GM21825 (cell line): Measurements from ENCODE around the gene MCFD2.
"Not testable (repeated sequence)": the region's sequence is repeated elsewhere in the genome, so short reads cannot be mapped to it uniquely, and the experiment has no call there.

ENCODE experiments used
- ATAC-seq: cut with Tn5 transposase; IDR thresholded peaks from one replicate; pipeline ENCODE4 v1.9.1; 2021; ENCODE audit warnings: mild to moderate bottlenecking, moderate library complexity; ENCODE audit not compliant: unreplicated experiment

The MCFD2 gene

DNA sequence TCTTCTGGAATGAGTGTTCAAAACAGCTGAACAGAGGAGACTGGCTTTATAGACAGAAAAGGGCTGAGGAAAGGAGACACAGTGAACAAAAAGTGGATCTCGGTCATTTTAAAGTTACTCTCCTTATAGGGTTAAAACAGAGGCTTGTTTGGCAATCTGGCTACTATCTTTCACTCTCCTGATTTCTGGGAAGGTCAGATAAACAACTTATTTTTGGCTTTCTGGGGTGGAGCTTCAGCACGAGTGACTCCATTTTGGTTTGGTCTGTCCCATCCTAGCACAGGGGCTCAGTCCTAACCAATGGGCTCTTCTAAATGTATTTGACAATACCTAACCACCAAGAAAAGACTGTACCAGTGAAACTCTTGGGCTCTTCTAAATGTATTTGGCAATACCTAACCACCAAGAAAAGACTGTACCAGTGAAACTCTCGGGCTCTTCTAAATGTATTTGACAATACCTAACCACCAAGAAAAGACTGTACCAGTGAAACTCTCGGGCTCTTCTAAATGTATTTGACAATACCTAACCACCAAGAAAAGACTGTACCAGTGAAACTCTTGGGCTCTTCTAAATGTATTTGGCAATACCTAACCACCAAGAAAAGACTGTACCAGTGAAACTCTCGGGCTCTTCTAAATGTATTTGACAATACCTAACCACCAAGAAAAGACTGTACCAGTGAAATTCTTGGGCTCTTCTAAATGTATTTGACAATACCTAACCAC is 39.5 kb downstream of the MCFD2 start:
- not testable (repeated sequence) for ATAC-seq

DNA sequence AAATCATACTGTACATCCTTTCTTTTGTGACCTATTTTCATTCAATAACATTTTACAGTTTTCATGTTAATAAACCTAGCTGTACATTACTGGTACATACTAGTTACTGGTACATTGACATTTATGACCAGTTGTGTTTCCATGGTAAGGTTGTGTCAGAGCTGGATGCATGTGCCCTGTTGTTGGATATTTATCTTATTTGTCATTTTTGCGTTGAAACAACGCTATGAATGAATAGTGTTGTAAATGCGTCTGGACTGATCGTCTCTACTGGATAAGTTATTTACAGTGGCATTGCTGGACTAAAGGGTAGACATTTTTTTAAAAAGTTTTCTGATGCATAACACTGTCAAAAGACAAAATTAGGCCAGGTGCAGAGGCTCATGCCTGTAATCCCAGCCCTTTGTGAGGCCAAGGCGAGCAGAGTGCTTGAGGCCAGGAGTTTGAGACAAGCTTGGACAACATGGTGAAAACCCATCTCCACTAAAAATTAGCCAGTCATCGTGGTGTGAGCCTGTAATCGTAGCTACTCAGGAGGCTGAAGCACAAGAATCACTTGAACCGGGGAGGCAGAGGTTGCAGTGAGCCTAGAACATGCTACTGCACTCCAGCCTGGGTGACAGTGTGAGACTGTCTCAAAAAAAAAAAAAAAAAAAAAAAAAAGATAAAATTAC is 40.2 kb downstream of the MCFD2 start:
- no peak for ATAC-seq

DNA sequence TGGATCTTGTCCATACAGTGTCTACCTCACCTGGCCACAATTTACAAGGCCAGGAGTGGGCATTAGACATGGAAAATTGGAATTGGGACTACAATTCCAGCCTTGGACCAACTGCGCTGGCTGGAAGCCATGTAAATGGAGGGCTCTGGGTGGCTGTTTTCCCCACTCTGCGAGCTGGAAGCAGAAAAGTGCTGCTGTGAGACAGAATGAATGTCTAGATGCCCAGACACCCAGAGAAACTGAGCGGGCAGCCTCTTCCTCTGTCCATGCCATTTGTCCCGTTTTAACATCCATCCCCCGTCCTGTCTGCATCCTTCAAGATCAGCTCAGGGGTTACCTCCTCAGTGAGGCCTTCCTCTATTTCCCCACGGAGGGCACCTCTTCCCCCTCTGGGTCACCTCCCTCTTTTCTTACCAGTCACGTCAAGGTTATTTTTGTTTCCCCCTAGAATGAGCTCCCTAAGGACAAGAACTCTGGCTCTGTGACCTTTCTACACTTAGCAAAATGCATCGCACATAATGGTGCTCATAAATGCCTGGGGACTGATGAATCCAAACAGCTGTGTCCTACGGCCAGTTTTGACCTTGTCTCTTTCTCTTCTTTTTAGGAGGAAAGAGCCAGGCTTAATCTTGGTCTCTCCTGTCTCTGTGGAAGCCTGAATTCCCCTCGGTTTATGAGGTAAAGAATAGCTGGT is 41.2 kb downstream of the MCFD2 start:
- ATAC-seq = no peak

DNA sequence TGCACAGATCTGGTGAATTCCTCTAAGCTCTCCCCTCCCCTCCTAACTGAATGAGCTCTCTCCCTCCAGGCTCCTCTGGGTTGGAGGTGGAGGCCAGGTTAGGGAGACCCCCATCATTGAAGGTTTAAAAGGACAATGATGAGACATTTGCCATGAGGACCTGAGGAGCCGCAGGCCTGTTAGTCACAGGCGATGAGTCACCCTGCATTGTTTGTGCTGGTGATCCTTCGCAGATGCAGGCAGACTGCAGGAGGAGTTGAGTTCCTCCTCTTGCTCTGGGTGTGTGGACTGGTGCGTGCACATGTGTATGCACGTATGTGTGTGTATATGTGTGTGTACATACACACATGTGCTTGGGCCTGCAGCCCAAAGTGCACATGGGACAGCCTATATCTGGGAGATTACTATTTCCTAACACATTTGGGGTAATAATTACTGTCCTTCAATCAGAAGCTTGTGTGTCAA is 42.0 kb downstream of the MCFD2 start:
- ATAC-seq = no peak

DNA sequence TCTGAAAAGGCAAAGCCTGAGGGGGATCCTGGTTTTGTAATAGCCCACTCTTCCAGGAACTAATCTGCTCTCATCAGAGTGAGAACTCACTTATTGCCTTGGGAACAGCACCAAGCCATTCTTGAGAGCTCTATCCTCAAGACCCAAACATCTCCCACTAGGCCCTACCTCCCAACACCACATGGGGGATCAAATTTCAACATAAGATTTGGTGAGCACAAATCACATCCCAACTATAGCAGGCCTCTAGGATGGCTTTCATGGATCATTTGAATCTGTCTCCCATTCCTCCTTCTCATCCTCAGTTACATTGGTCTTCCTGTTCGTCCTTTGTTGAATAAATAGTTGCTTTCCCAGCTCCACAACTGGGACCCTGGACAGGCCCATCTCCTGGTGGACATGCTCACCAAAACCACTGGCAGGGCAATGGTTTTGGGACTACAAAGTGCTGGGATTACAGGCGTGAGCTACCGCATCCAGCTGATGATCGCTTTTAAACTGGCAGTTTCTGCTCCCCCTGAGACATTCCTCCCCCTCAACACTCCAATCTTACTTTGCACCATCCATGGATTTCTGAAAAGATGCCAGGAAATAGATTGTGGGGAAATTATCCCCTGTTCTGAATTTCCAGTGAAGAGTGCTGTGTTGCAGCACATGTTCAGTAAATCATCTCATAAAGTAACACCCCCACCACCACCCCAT is 42.6 kb downstream of the MCFD2 start:
- ATAC-seq = no peak

DNA sequence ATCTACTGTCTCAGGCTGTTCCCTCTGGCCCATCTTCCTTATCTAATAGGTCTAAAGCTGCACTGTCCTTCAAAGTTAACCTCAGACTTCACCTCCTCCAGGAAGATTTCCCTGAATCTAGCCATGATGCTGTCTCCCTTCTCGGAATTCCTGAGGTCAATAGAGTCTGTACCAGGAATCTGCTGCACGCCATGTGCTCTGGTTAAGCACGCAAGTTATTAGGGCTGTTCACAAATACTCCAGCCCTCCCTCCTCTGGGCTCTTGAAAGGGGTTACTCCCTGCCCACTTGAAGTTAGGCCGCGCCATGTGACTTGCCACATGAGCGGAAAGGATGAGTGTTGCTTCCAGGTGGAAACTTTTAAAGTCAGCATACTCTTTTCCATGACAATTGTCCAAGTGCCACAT is 43.6 kb downstream of the MCFD2 start:
- ATAC-seq = no peak

DNA sequence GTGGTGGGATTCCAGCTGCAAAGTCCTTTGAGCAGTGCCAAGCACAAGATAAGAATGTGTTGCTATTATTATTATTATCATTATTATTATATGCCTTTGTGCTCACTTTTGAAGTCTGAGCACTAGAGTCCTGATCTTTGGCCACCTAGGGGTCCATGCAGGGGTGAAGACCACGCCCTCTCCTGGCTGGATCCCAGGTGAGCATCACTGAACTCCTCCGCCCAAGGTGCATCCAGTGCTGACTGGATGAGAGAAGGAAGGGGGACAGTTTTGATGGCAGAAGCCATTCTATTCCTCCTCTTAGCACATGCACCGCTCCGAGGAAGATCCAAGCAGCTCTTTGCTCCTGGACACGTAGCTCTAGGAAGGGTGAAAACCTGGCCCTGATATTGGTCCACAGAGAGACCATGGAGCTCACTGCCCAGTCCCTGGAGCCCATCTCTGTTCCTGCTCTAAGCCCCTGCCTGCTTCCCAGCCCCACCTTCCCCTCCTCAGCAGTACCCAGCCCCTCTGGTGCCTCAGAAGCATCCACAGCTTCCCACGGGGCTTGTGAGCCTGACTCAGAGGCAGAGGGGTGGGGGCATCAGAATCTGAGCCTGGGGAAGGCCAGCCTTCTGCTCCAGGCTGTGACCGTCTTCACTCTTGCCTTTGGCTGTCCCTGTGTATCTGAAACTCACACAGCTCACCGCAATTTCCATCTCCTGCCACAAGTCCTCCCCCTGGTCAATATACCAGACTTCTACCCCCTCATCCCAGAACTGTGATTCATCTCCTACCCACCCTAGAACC is 45.4 kb downstream of the MCFD2 start:
- ATAC-seq = no peak

DNA sequence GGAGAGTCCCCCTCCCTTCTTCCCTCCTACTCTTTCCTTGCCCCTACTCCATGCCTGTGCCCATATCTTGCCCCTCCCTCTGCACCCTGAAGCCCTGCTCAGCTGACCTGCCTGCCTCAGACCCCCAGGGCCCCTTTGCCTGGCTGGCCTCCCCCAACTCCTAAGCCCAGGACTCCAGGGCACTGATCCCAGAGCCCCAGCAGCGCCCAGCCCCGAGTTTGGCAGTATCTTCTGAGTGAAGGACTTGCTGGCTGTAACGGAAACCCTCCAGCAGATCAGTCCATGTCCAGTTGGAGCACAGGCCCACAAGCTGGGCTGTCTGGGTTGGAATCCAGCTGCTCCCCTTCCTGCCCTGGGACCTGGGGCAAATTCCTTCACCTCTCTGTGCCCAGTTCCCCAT is 46.0 kb downstream of the MCFD2 start:
- ATAC-seq = no peak

DNA sequence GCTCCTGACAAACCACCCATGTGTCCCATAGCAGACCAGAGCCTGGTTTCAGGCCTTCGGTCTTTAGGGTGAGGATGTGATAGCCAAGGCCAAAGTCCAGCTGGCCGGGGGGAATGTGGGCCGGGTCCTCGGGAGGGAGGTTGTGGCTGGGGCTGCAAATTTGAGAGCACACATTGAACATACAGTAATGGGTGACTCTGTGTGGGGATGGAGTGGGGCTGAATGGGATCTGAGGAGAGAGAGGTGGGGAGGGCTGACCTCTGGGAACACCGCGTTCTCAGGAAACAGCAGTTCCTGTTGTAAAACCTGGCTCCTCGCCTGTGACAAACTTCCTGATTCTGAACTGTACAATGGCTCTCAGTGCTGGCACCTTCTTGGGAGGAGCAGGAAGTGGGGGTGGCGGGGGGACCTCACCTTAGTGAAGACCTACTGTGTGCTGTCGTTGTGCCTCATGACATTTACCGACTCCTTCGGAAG is 48.8 kb downstream of the MCFD2 start:
- ATAC-seq = no peak

DNA sequence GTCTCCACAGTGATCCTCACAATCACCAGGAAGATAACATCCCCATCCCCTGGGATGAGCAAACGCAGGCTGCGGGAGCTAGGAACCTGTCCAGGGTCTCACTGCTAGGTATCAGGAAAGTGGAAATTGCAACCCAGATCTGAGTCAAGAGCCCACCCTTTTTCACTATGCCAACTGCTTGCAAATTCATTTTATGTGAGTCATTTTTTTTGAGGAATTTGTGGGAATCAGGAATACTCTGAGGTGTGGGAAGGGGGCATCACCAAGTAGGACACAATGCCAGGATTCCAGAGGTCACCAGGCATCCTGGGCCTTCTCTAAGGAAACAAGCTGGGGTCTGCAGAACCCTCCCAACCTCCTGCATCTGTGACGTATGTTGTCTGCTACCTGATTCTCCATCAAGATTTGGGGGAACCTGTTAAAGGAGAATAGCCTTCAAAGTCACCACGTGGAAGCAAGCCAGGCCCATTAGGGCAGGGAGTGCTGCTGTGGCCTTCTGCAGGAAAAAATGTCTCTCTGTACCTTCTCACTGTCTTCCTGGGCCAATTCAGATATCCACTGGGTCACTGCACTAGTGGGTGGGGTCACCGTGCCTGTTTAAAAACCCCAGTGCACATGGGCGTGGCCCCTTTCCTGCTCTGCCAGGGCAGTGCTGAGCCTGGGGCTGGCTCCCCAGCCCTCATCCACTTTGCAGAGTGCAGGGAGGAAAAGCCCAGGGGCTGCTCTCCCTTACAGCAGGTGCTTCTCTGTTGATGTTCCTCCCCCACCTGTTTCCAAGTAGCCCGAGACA is 50.2 kb downstream of the MCFD2 start:
- ATAC-seq = no peak

DNA sequence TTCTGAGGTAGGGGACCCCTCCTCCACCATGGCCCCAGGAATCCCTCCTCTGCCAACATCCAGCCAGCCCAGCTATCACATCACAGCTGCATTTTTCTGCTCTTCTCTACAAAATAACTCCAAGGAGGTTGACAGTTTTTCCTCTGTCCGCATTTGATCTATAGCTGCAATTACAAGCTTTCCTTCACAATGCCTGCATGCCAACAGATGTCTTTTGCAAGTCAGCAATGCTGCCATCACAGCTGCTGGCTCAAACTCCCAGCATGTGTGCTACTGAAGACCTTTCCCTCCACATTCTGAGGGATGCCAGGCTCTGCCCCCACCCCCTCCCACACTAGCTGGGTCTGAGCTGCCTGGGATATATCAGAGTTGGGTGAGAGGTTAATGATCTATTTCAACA is 51.7 kb downstream of the MCFD2 start:
- ATAC-seq = no peak

DNA sequence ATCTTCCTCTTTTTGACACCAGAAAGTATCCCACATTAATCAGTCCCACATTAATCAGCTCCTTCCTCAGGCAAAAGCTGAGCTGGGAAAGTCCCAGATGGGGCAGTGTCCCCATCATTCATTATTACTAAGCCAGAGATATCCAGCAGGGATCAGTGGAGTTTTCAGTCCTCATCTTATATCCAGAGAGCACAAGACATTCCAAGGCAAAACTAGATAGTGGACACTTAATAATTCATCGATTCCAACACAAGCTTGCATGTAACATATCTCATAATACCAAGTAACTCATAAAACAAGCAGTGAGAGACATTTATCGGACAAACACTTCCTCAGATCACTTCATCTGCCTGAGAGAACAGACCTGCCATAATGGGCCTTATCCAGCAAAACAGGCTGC is 53.1 kb downstream of the MCFD2 start:
- ATAC-seq = no peak

DNA sequence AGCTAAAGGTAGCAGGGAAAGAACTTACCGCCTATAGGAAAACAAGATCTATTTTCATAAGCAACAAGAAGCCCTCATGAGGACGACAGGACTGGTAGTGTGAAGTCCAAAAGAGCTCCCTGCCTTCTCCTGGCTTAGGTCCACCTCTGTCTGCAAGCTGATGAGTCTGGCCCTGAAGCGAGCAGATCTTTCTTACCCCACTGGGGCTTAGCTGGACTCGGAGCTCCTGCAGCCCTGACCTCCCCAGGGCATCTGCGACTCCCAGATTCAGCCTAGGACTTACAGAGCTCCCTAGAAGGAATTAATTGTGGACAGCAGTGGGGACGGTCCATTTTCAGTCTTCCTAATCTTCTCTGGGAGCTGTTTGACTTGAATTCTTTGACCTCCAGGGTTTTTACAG is 53.7 kb downstream of the MCFD2 start:
- no peak for ATAC-seq

DNA sequence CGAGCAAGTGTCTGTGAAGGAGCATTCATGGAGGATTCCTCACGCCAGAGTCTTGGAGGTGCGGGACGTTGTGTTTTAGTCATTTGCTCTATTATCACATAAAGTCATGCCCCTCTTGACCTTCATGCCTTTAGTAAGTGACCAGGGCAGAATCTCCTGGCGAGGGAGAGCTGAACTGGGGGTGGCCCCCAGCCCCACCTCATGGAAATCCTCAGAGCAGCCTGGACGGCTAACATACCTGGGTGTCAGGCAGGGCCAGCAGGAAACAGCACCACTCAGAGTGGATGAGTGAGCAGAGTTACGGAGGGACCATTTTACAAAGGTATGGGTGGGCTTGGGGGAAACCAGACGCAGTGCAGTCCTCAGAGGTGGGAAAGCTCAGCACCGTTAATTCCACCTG is 56.1 kb downstream of the MCFD2 start:
- no peak for ATAC-seq

DNA sequence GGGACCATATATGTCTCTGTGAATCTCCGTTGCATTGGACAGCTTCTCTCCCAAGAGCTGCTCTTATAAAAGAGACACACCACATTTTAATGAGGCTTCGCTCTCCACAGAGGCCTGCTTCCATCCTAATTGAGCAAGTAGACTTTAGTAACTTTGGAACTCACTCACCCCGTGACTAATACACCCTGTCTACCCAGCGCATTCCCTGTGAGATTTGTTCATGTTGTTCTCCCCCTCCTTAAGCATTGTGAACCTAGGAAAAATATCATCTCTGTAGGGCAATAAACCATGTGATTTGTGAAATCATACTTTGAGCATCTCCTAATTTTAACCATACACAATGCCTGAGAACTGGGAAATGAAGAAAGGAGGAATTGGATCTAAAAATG is 56.9 kb downstream of the MCFD2 start:
- ATAC-seq = no peak

DNA sequence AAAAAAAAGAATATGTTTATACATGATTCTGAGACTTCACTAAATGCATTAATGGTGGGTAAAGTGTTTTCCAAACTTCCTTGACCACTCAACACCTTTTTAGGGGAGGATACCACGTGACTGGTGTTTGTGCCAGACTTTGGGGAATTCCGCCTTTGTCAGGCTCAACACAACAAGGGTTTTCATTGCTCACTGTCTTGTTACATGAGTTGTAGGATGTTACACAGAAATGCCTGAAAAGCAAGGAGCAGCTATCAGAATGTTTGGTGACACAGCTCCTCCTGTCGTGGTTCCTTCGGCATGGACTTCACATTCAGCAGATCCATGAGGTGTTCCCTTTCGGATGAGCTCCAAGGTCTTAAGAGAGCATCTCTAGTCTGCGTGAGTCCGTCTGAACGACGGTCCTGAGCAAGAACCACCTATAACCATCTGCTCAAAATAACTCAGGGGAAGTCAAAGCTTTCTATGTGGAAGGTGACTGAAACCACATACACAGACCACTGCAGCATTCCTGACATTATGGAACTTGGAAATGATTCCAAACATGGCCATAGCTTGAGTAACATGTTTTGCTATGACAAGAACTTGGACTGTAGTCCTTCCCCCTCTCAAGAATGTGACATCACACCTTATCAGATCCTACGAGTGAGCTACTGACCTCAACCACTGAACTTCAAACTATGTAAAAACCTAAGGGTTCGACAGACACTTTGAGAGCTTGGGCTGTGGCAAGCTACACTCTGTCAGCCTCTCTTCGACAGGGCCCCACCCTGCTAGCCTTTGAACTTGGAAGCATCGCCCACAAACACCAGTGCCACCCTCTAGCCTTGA is 57.5 kb downstream of the MCFD2 start:
- no peak for ATAC-seq

DNA sequence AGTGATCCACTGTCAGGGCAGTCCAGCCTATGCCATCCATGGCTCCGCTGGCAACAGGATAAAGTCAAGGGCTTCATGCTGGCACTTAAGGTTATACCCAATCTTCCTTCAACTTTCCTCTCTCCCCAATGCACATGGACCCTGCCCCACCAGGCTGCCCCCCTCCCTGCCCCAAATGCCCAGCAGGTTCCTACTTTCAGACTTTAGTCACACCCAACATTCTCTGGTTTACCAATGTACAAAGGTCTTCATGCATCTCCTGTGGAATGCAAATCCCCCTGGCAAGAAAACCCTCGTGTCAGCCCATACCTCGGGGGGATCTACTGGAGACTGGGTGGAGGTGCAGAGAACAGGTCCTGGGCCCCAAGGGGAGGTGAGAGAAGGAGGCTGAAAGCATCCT is 59.3 kb downstream of the MCFD2 start:
- no peak for ATAC-seq

DNA sequence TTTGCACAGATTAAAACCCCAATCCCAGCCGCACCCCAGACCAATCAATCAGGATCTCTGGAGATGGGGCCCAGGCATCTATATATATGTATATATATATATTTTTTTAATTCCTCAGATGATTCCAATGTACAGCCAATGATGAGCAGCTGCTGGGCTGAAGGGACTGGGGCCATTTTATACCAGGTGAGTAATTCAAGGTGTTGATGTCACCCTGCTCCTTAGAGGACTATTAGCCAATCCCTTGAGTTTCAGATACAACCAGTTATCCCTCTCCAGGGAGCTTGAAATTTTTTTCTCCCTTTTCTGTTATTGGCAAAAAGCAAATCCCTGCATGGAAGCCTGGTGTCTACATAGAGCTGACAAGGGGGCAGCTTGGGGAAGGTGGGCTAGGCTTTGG is 59.8 kb downstream of the MCFD2 start:
- ATAC-seq = no peak

DNA sequence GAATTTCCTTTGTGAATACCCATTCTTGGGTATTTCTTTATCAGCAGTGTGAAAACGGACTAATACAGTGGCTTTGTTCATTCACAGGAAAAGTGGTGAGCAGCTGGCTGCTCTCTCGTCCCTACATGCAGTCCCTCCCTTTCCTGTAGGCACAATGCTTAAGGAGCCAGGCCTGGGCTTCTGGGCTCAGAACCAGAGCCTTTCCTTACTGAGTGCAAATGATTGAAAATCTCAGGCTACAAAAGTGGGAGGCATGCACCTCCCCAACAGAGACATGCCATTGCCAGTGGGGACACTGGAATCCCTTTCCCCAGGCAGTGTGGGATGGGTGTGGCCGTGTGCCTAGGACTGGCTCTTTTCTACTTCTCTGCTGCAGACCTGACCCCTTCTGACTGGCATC is 61.3 kb downstream of the MCFD2 start:
- no peak for ATAC-seq
